HCT116 (cell line): ENCODE measurements around the gene ABHD14A. TPM values are rescaled to one million over a fixed set of nuclear protein-coding genes. Genes with fewer than 3 reads are reported as not detected.

Source experiments
- ATAC-seq: fragments of 200-7000 bp; cut with Tn5 transposase; 2 replicates; pipeline ENCODE4 v1.9.1; 2020; ENCODE audit warnings: mild to moderate bottlenecking, moderate library complexity
- BruUV-seq: library from RNA; stranded (reverse); fragments of 400-500 nt; replicated peaks from 2 replicates; lab custom pipeline; 2021; lab: Mats Ljungman, UMichigan
- CTCF ChIA-PET: fragments of 300-600 bp; sonication (Branson Sonifier 250); formaldehyde crosslinking; loops from one replicate; lab custom pipeline; 2021; ENCODE audit warnings: antibody characterized with exemption; lab: Charles Lee
- POLR2A ChIA-PET: fragments of 300-600, 350-600 bp; sonication (Branson Sonifier 250); formaldehyde crosslinking; loops from one replicate; lab custom pipeline; 2021; ENCODE audit warnings: antibody characterized with exemption; lab: Charles Lee
- RAD21 ChIA-PET, 2 experiments: fragments of 300-600 bp; sonication (Branson Sonifier 250); formaldehyde crosslinking; loops; one replicate each; lab custom pipeline; 2023; ENCODE audit warnings: low total read pairs in 2 of 2; ENCODE audit not compliant: uncharacterized antibody in 2 of 2, unreplicated experiment in 2 of 2, low non-redundant PET in 1 of 2; lab: Charles Lee
- DNase-seq: peaks from one replicate; pipeline ENCODE4 v3.0.0-alpha.2; 2010; ENCODE audit warnings: low read depth, low spot score
- H2AFZ ChIP-seq: fragments of 200-600 bp; shearing (Covaris generic), sonication (generic); 2 replicates; pipeline ENCODE4 v1.6.1; 2017; ENCODE audit warnings: low read depth, mixed run types, mixed read lengths, antibody characterized with exemption, low read length; ENCODE audit not compliant: poor library complexity, severe bottlenecking
- H3K27ac ChIP-seq: 2 replicates; pipeline ENCODE4 v1.5.1; 2012; ENCODE audit warnings: low read depth, low read length
- H3K27me3 ChIP-seq: fragments of 200-600 bp; sonication (generic); 2 replicates; pipeline ENCODE4 v1.6.1; 2016; ENCODE audit warnings: mixed run types, low read length, mixed read lengths; ENCODE audit not compliant: insufficient read depth
- H3K36me3 ChIP-seq, 2 experiments: fragments of 200-500 bp in 1 of 2; fragments of 200-600 bp in 1 of 2; sonication (Bioruptor generic) in 1 of 2; sonication (generic) in 1 of 2; 2 replicates each; pipeline versions ENCODE4 v1.5.1 to v1.6.1; 2014 to 2016; ENCODE audit warnings: low read length in 2 of 2, inconsistent platforms in 1 of 2, mixed read lengths in 1 of 2, mixed run types in 1 of 2; ENCODE audit not compliant: insufficient read depth in 2 of 2, control insufficient read depth in 1 of 2
- H3K4me1 ChIP-seq, 2 experiments: fragments of 200-600 bp in 1 of 2; sonication (generic) in 1 of 2; 2 replicates each; pipeline versions ENCODE4 v1.5.1 to v1.6.1; 2012 to 2017; ENCODE audit warnings: low read length in 2 of 2, inconsistent platforms in 1 of 2, mild to moderate bottlenecking in 1 of 2, mixed read lengths in 1 of 2, mixed run types in 1 of 2, moderate library complexity in 1 of 2; ENCODE audit not compliant: insufficient read depth in 2 of 2, control insufficient read depth in 1 of 2
- H3K4me2 ChIP-seq: fragments of 200-600 bp; sonication (generic); 2 replicates; pipeline ENCODE4 v1.6.1; 2017; ENCODE audit warnings: mixed run types, low read length, mixed read lengths
- H3K4me3 ChIP-seq, 2 experiments: fragments of 200-600 bp in 1 of 2; sonication (generic) in 1 of 2; replicated peaks in 1 of 2; 2 replicates each; pipeline ENCODE4 v1.5.1; 2011 to 2016; ENCODE audit warnings: low read length in 2 of 2, control low read depth in 1 of 2, low read depth in 1 of 2, mild to moderate bottlenecking in 1 of 2, mixed read lengths in 1 of 2, mixed run types in 1 of 2
- H3K79me2 ChIP-seq: fragments of 200-600 bp; sonication (generic); 2 replicates; pipeline ENCODE4 v1.6.1; 2017; ENCODE audit warnings: mild to moderate bottlenecking, mixed run types, low read length, moderate library complexity, mixed read lengths; ENCODE audit not compliant: insufficient read depth
- H3K9ac ChIP-seq: fragments of 200-600 bp; sonication (generic); 2 replicates; pipeline ENCODE4 v1.6.1; 2016; ENCODE audit warnings: low read length, mixed read lengths
- H3K9me2 ChIP-seq: fragments of 200-600 bp; sonication (generic), shearing (Covaris generic); 2 replicates; pipeline ENCODE4 v1.6.1; 2017; ENCODE audit warnings: mixed run types, mild to moderate bottlenecking, moderate library complexity; ENCODE audit not compliant: insufficient read depth
- H3K9me3 ChIP-seq, 2 experiments: fragments of 200-500 bp in 1 of 2; fragments of 200-600 bp in 1 of 2; sonication (Bioruptor generic) in 1 of 2; sonication (generic) in 1 of 2; 2 replicates each; pipeline ENCODE4 v1.6.1; 2014 to 2017; ENCODE audit warnings: low read length in 2 of 2, mixed read lengths in 2 of 2, inconsistent platforms in 1 of 2, low read depth in 1 of 2, mild to moderate bottlenecking in 1 of 2, mixed run types in 1 of 2, moderate library complexity in 1 of 2; ENCODE audit not compliant: control insufficient read depth in 1 of 2, insufficient read depth in 1 of 2
- H4K20me1 ChIP-seq: fragments of 200-600 bp; sonication (generic), shearing (Covaris generic); 2 replicates; pipeline ENCODE4 v1.6.1; 2017; ENCODE audit warnings: mixed run types, mild to moderate bottlenecking, moderate library complexity; ENCODE audit not compliant: insufficient read depth
- ATF3 ChIP-seq: IDR thresholded peaks from 2 replicates; pipeline ENCODE4 v1.6.1; 2012
- CBX3 ChIP-seq: IDR thresholded peaks from 2 replicates; pipeline ENCODE4 v1.6.1; 2012; ENCODE audit warnings: low read depth
- CEBPB ChIP-seq: IDR thresholded peaks from 2 replicates; pipeline ENCODE4 v1.6.1; 2012; ENCODE audit warnings: low read depth
- CTCF ChIP-seq, 3 experiments: fragments of 200-600 bp in 1 of 3; sonication (generic) in 1 of 3; IDR thresholded peaks in 2 of 3; conservative IDR thresholded peaks in 1 of 3; 2 replicates each; pipeline ENCODE4 v1.5.1; 2012 to 2017; ENCODE audit warnings: low read depth in 2 of 3, low read length in 2 of 3, antibody characterized with exemption in 1 of 3, borderline replicate concordance in 1 of 3, control low read depth in 1 of 3, mild to moderate bottlenecking in 1 of 3, mixed read lengths in 1 of 3, mixed run types in 1 of 3, moderate library complexity in 1 of 3; ENCODE audit not compliant: insufficient read depth in 1 of 3
- ELF1 ChIP-seq: IDR thresholded peaks from 2 replicates; pipeline ENCODE4 v1.6.1; 2012; ENCODE audit warnings: low read depth, borderline replicate concordance
- POLR2A ChIP-seq: IDR thresholded peaks from 2 replicates; pipeline ENCODE4 v1.7.0; 2011; ENCODE audit warnings: borderline replicate concordance; ENCODE audit not compliant: insufficient read depth, insufficient read length; ENCODE audit errors: extremely low read depth
- POLR2AphosphoS5 ChIP-seq: IDR thresholded peaks from 2 replicates; pipeline ENCODE4 v1.6.1; 2011; ENCODE audit warnings: mild to moderate bottlenecking, low read depth, low read length, moderate library complexity
- SIN3A ChIP-seq: IDR thresholded peaks from 2 replicates; pipeline ENCODE4 v1.6.1; 2012; ENCODE audit warnings: low read depth
- TCF7L2 ChIP-seq: IDR thresholded peaks from 2 replicates; pipeline ENCODE4 v1.7.0; 2011; ENCODE audit warnings: borderline replicate concordance, inconsistent platforms; ENCODE audit not compliant: insufficient read depth, insufficient read length; ENCODE audit errors: extremely low read depth
- ZBTB33 ChIP-seq: IDR thresholded peaks from 2 replicates; pipeline ENCODE4 v1.6.1; 2011; ENCODE audit warnings: mild to moderate bottlenecking, low read length, moderate library complexity; ENCODE audit not compliant: insufficient replicate concordance; ENCODE audit errors: extremely low read depth
- ZNF274 ChIP-seq: fragments of 200-500 bp; sonication (Bioruptor generic); IDR thresholded peaks from 2 replicates; pipeline ENCODE4 v1.6.1; 2014; ENCODE audit warnings: mild to moderate bottlenecking, low read depth, low read length, inconsistent platforms
- intact Hi-C: fragments of 100-400 bp; cut with micrococcal nuclease; formaldehyde crosslinking; loops from 2 replicates; pipeline ENCODE4 v1.10.0; 2022
- total RNA-seq: library from RNA; stranded (reverse); gene quantifications from one replicate; pipeline ENCODE4 v1.2.1, GENCODE V29; 2021; ENCODE audit not compliant: unreplicated experiment

The ABHD14A gene
- total RNA-seq, 1 experiment from 2014 or later = 11.6 TPM

- H3K36me3 ChIP-seq = peaks cover 28 to 61% of the 10 kb centered on the region in 2 experiments
- DNase-seq (no peak), ATAC-seq (no peak)
- no peak overlapping the region for H3K9ac ChIP-seq
- H3K4me3 ChIP-seq = no peak overlapping the region
- ChIA-PET RAD21 (no interaction called here), POLR2A (no interaction called here), CTCF (no interaction called here)
- H3K79me2 ChIP-seq = peaks cover 51% of the 10 kb centered on the region
- no peak overlapping the region for H2AFZ ChIP-seq
- H3K27ac ChIP-seq = no peak overlapping the region
- no peaks in the 10 kb centered on the region for H3K27me3 ChIP-seq
- H3K9me3 ChIP-seq = no peaks in the 10 kb centered on the region
- BruUV-seq = no TSS peak
- H3K4me2 ChIP-seq = no peak overlapping the region
- H3K9me2 ChIP-seq = no peaks in the 10 kb centered on the region
- TF ChIP-seq ZBTB33 (no peak), TCF7L2 (no peak), SIN3A (no peak), POLR2A (no peak), CTCF (IDR thresholded peaks at IDR 0.05 in 2 of 3, conservative IDR thresholded peaks at IDR 0.05 in 1 of 3; ENCODE audit: borderline replicate concordance in 1 of 3, insufficient read depth in 1 of 3, low read depth in 2 of 3, low read length in 2 of 3) (no peak), POLR2AphosphoS5 (no peak), ZNF274 (no peak), CBX3 (no peak), ELF1 (no peak), CEBPB (no peak), ATF3 (no peak)
- peaks cover 15 to 19% of the 10 kb centered on the region in 2 experiments for H3K4me1 ChIP-seq
- H4K20me1 ChIP-seq = 0 out of 2 replicates have a peak, but pooled peaks cover 4% of the 10 kb centered on the region
- intact Hi-C loops = no loop called here
These were observed 37.0 kb upstream of the ABHD14A start for GRCh38 chr3:51937611-51938450.
